NCI-H2196 (cell line): ENCODE data around the gene GALR1.
"Not testable (repeated sequence)": the region's sequence is repeated elsewhere in the genome, so short reads cannot be mapped to it uniquely, and the experiment has no call there.

Source experiments
- DNase-seq: peaks from one replicate; lab custom pipeline; 2025; ENCODE audit not compliant: unreplicated experiment; lab: John Stamatoyannopoulos, UW

Gene GALR1

DNA sequence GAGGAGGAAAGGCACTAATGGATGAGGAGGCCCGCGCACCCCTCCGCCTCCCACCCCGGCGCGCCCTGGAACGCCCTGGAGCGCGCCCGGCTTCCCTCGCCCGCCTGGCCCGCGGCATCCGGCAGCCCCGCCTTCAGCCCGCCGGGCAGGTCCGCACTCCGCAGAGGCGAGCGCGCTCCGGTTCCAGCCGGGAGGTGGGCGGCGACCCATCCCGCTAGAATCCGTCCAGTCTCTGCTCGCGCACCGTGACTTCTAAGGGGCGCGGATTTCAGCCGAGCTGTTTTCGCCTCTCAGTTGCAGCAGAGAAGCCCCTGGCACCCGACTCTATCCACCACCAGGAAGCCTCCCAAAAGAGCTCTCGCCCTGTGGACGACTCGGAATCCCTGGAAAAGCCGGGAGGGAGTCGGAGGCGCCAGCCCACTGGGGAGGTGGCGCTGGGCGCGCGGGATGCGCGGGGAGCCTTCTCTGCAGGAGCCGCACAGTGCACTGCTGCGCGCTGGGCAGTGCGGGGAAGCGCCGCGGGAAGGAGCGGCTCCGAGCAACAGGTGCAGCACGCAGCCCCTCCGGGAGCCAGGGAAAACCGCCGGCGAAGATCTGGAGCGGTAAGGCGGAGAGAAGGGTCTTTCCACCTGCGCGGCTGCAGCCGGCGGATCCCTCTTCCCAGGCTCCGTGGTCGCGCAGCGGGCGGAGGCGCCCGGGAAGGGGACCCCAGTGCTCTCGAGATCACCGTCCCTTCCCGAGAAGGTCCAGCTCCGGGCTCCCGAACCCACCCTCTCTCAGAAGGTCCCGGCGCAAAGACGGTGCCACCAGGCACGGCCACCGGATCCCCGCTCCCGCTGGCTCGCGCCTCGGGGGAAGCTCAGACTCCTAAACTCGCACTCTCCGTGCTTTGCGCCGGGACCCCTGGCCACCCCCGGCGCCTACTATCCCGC is at the start of gene GALR1:
Gene GALR1, plus strand, starts transcription at position 280 of the 932 bp plus-strand sequence. CDS start 701 bp downstream, outside the sequence.
- DNase-seq, result no peak

DNA sequence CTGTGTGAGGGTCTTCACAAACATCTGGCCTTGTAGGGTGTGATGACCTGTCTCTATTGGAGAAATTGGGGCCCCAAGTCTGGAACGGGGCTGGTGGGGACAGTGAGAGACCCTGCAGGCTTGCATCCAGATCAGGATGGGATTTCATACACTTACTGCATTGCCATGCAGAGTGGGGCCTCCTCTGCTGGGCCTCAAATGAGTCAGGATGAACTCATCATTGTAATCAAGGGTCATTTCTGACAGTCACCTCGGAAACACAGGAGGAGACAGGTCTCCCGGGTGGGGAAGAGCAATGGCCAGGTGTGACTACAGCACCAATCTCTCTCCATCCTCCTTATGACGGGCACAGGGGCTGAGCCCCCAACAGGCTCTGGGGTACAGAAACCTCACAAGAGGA is 48.1 kb upstream of the GALR1 start:
- DNase-seq, result no peak

DNA sequence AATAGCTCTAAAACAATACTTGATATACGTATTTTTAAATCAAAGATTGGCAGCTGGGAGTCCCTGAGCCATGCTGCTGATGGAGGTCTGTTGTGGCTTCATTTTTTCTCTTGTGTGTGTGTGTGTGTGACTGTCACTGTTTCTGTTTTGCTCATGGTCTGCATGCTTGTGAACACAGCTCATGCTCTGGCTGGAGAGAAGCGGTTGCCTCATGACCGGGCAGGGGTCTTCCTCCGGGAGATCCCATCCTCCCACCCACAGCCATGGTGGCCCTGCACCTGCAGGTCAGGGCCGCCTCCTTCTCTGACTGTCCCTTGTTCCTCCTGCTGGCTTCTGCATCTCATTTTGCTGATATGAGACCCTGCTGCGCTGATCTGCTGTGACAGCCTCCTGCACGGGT is 47.3 kb upstream of the GALR1 start:
- DNase-seq, result no peak

DNA sequence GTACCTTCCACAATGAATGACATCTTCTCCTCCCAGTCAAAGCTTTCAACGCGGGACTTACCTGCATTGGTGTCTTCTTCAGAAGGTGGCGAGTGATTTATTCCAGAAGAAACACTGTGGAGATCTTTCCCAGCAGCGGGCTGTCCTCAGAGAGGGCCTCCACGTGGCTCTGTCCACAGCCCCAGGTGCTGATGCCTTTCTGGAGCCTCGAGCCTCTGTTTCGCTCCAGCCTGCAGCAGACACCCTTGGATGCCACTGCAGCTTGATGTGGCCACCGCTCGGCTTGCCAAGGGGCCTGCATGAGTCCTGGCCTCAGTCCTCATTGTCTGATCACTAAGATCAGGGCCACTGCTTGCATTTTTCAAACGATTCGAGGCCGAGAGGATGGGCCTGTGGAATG is 46.6 kb upstream of the GALR1 start:
- no peak for DNase-seq

- DNase-seq, result no peak
Measured at GRCh38 chr18:77203851-77204250, 45.8 kb upstream of the GALR1 start.

- DNase-seq, result no peak
Measured at GRCh38 chr18:77205769-77206168, 43.9 kb upstream of the GALR1 start.

GRCh38 chr18:77206676-77207374 is 42.8 kb upstream of the GALR1 start:
- no peak for DNase-seq

DNA sequence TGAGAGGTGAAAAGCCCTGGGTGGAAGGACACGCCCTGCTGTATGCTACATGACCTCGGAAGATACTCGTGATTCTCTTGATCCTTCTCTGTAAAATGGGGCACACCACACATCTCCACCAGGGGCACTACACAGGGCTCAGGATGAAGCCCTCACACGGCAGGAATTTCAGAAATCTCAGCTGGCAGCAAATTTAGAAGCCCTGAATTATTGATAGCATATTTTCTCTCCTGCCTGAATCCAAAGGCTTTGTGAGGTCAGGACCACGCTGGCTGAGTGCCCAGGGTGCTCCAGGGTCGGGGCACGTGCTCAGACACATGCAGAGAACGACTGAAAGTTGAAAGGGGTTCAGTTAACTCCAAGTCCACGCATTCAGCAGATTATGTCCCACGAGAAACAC is 42.1 kb upstream of the GALR1 start:
- DNase-seq, result peak; percentile 7

DNA sequence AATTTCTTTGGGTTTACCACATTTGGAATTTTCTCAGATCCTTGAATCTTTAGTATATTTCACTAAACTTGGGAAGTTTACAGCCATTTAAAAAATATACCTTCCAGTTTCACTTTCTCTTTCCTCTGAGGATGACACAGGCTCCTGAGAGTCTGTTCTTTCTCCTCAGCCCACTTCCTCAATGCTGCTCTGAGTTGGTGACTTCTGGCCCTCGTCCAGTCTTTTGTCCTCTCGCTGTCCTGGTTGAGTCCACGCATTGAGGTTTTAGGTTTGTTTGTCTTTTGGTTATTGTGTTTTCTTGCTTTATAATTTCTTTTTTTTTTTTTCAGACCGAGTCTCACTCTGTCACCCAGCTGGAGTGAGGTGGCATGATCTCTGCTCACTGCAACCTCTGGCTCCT is 40.7 kb upstream of the GALR1 start:
- DNase-seq, result peak; percentile 30

DNA sequence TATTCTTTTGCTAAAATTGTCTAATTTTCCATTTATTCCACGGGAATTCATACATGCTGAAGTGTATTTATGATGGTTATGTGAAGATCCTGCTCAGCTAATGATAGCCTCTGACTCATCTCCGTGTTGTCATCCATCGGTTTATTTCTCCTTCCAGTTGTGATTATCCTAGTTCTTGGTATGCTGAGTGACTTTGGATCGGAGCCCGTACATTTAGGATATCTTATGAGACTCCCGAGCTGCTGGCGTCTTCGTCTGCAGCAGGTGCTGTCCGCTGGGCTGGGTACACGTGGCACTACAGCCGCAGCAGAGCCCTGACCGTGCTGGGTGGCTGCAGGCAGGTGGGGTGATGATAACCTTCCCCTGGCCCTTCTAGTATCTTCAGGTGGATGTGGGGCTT is 40.1 kb upstream of the GALR1 start:
- no peak for DNase-seq

DNA sequence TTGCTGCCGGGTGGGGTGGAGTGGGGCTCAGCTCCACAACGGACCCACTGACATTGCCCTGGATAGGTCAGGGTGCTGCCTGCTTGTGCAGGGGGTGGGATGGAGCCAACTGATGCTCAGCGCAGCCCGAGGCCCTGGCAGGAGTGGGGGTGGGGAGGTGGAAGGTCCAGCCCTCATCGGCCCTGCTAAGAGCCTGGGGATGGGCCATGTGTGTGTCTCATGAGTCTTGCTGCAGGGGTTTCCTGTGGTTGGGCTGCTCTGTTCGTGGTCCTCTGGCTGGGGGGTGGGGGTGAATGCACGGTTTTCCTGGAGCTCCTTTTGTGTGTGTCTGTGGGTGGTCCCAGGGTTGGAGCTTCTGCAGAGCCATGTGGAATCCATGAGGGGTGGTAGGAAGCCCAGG is 39.4 kb upstream of the GALR1 start:
- no peak for DNase-seq

DNA sequence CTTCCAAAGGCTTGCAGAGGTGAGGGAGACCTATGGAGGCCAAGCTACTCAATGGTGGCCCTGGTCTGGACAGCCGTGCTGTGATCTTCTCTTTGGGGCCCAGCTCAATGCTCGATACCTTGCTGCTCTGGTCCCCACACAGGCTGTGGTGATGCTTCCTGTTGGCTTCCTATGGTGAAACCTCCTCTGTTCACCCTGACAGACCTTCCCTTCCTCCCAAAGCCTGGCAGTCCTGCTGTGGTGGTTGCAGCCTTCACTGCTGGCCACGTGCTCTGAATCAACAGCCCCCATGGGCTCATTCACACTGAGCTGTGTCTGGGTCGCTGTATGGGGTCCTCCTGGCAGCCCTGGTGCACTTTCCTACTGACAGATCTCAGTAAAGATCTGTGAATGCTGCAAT is 31.0 kb upstream of the GALR1 start:
- DNase-seq, result no peak

DNA sequence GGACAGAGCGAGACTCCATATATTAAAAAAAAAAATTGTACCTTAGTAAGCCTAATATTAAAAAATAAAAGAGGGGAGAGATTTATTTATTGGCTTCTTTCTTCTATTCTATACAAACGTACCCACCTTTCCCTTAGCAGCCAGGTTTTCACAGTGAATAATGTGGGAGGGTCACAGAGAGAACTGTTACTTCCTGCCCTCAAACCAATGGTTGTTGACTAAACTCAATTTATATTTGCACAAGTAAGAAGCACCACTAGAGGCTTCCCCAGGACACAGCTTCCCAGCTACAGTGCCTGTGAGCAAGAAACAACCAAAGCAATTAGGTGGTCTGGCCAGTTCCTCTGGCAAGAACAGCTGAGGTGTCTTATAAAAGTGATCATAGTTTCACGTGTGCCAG is 28.9 kb upstream of the GALR1 start:
- DNase-seq, result no peak

GRCh38 chr18:77222464-77222863 is 27.2 kb upstream of the GALR1 start:
- no peak for DNase-seq

GRCh38 chr18:77223221-77223639 is 26.4 kb upstream of the GALR1 start:
- DNase-seq, result no peak

- no peak for DNase-seq
Measured at GRCh38 chr18:77223653-77224052, 26.0 kb upstream of the GALR1 start.

- DNase-seq, result no peak
Measured at GRCh38 chr18:77230645-77231044, 19.0 kb upstream of the GALR1 start.

- DNase-seq, result no peak
Measured at GRCh38 chr18:77234504-77235365, 14.9 kb upstream of the GALR1 start.

DNA sequence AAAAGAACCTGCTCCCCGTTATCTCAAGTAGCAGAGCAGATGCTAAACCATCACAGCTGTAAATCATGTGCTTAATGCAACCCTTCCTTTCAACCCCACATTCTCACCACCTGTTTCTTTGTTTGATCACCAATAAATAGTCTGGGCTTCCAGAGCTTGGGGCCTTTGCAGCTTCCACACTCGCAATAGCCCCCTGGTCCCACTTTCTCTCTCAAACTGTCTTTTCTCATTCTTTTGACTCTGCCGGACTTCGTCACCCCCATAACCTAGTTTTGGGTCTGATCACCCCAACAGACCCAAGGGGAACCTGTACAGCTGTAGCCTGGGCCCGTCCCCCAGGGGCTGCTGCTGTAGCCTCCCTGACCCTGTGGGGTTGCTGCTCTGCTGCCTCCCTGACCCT is 10.4 kb upstream of the GALR1 start:
- DNase-seq, result not testable (repeated sequence)

- no peak for DNase-seq
Measured at GRCh38 chr18:77248873-77249568, 627 bp upstream of the GALR1 start.

DNA sequence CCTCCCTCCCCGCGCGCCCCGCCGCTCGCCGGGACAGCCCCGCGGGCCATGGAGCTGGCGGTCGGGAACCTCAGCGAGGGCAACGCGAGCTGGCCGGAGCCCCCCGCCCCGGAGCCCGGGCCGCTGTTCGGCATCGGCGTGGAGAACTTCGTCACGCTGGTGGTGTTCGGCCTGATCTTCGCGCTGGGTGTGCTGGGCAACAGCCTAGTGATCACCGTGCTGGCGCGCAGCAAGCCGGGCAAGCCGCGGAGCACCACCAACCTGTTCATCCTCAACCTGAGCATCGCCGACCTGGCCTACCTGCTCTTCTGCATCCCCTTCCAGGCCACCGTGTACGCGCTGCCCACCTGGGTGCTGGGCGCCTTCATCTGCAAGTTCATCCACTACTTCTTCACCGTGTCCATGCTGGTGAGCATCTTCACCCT is 865 bp downstream of the GALR1 start:
- no peak for DNase-seq
